ENCODE measurements around the gene TIMP2. TPM values are rescaled to one million over a fixed set of nuclear protein-coding genes. Genes with fewer than 3 reads are reported as not detected.

The TIMP2 gene
- polyA plus RNA-seq, 4 donors: 141 to 719 (median 191) TPM

GRCh38 chr17:78821961-78822360 is 103.2 kb downstream of the TIMP2 start:
- no peak for DNase-seq (ENCODE audit: low read depth in 4 of 4, low spot score in 3 of 4)

- no peak for DNase-seq (ENCODE audit: low read depth in 4 of 4, low spot score in 3 of 4)
Measured at GRCh38 chr17:78820841-78821240, 104.3 kb downstream of the TIMP2 start.

- no peak for DNase-seq (ENCODE audit: low read depth in 4 of 4, low spot score in 3 of 4)
Measured at GRCh38 chr17:78819806-78820792, 105.1 kb downstream of the TIMP2 start.

- DNase-seq (ENCODE audit: low read depth in 4 of 4, low spot score in 3 of 4): no peak
Measured at GRCh38 chr17:78819402-78819801, 105.8 kb downstream of the TIMP2 start.

GRCh38 chr17:78818932-78819331 is 106.3 kb downstream of the TIMP2 start:
- no peak for DNase-seq (ENCODE audit: low read depth in 4 of 4, low spot score in 3 of 4)

DNA sequence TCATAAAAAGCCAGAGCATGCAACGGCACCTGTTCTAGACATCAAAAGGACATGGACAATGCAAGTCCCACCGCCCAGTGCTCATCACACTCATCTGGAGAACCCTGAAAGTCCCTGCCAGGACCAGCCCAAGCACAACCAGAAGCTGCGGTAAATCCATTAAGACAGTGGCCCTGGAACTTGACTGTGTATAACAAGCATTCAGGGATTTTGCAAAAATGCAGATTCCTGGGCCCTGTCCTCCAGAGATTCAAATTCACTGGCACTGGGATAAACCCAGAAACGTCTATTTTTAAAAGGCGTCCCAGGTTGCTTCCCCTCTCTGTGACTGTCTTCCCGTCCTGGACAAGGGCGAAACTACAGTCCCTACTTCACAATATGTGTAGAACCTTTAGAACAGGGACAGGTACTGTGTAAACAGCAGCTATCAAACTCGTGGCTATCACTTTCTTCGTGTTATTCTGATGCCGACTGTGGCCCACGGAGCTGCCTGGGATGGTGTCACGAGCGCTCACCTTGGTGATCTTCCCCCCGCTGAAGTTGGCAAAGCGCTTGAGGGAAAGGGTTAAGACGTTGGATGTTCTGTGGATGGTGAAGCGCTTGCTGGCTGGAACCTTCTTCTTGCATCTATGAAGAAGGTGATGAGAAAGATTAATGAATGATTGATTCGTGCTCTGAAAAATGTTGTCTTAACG is 106.9 kb downstream of the TIMP2 start:
- no peak for DNase-seq (ENCODE audit: low read depth in 4 of 4, low spot score in 3 of 4)

GRCh38 chr17:78817123-78817522 is 108.1 kb downstream of the TIMP2 start:
- DNase-seq (ENCODE audit: low read depth in 4 of 4, low spot score in 3 of 4): no peak

DNA sequence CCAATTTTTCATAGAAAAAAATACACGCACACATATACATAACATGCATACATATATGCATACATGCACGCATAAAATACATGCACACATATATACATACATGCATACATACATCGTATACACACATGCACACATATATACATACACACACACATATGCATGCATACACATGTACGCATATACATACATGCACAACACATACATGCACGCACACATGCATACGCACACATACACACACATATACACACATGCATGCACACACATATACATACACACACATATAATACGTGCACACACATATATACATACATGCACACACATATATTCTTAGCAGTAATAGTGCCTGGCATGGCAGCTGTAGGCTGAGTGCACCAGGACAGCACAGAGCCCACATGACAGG is 109.5 kb downstream of the TIMP2 start:
- DNase-seq (ENCODE audit: low read depth in 4 of 4, low spot score in 3 of 4): no peak

DNA sequence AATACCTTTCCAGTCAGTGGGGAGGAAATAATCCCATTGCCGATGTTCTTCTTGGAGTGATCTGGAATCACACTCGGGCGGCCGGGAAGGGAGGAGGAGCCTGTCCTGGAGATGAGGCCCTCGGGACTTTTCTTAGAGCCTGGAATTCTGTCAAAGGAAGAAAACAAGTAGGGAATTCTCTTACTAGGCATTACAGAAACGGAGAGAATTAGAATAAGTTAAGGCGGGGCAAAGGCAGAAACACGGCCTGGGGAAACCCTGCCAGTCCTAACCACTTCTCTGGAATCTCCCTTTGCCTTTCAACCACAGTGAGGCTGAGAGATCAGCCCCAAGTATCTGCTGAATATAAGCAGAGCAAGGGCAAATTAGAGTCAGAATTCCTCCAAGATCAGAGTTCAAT is 112.3 kb downstream of the TIMP2 start:
- DNase-seq (ENCODE audit: low read depth in 4 of 4, low spot score in 3 of 4): no peak

DNA sequence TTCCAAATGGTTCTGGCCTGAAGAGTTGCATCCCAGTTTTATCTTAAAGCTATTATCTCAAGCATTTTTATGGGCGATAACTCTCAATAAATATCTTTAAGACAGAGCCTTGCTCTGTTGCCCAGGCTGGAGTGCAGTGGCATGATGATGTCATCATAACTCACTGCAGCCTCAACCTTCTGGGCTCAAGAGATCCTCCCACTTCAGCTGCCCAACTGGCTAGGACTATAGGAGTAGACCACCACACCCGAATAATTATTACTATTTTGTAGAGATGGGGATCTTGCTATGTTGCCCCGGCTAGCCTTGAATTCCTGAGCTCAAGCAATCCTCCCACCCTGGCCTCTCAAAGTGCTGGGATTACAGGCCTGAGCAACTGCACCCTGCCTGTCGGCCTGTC is 117.0 kb downstream of the TIMP2 start:
- no peak for DNase-seq (ENCODE audit: low read depth in 4 of 4, low spot score in 3 of 4)

DNA sequence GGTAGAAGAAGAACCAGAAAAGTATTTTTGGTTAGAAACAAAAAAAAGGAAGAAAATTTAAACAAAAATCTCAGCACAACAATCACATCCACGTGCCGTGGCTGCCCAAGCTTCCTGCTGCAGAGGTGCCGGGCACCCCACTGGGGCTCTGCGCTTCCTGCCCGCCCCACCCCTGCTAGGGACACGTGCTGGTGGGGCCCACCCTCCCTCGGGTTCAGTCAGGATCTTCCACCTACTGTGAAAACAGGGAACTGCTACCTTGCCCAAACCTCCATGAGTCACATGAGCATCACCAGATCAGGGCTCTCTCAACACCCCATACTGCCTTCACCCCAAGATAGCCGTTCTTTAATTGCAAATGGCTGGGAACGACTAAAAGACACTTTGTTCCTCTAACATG is 118.7 kb downstream of the TIMP2 start:
- DNase-seq (ENCODE audit: low read depth in 4 of 4, low spot score in 3 of 4): no peak

DNA sequence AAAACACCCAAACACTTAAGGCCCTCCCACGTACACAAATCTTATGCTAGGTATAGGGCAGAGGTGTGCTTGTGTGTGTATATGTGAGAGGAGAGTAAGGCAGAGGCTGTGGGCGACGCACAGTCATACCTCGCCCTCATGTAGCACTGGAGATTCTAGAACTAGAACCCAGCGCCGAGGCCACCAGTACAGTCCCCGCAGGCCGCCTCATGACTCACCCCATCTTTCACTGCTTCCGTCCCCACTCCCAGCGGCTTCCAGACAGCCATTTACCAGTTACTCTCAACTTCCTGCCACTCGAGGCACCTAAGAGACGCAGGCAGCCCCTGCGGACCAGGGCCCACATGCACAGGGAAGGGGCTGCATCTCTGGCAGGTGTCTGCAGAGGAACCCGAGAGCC is 119.9 kb downstream of the TIMP2 start:
- no peak for DNase-seq (ENCODE audit: low read depth in 4 of 4, low spot score in 3 of 4)

DNA sequence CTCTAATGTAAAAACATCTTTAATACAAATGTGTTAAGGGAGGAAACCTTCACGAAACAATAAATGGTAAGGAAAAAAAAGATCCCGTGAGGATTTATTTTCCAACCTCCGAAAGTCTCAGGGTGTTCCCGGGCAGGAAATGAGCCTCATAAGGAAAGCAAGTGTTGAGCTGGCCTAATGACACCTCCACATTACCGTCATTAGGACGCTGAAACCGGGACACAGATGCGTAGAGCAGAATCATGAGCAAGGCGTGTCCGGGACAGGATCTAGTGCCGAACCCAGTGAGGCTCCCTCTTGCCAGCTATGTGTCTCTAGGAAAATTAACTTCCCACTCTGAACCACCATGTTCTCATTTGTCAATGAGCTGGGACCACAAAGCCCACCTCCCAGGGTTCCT is 120.4 kb downstream of the TIMP2 start:
- DNase-seq (ENCODE audit: low read depth in 4 of 4, low spot score in 3 of 4): no peak

GRCh38 chr17:78803186-78803845 is 121.9 kb downstream of the TIMP2 start:
- DNase-seq (ENCODE audit: low read depth in 4 of 4, low spot score in 3 of 4): no peak

Other genes starting within 250 kb of the TIMP2 start
- 10 to 100 TPM; 20.4 to 25.6 (median 24.9) TPM for gene CYTH1, start 143.1 kb downstream of the TIMP2 start, polyA plus RNA-seq (ENCODE audit: insufficient read length in 4 of 4)
- 10 to 100 TPM; 33.6 to 51.6 (median 45.5) TPM for gene USP36, start 84.6 kb downstream of the TIMP2 start, polyA plus RNA-seq (ENCODE audit: insufficient read length in 4 of 4)
- gene CEP295NL, start 22.2 kb downstream of the TIMP2 start, polyA plus RNA-seq (ENCODE audit: insufficient read length in 4 of 4): under 1 TPM; 0.09 to 0.34 (median 0.13) TPM
- gene LGALS3BP, start 54.5 kb upstream of the TIMP2 start, polyA plus RNA-seq (ENCODE audit: insufficient read length in 4 of 4): 100 to 1,000 TPM; 102 to 228 (median 160) TPM
- 10 to 100 TPM; 40.0 to 55.6 (median 45.9) TPM for gene CANT1, start 84.4 kb upstream of the TIMP2 start, polyA plus RNA-seq (ENCODE audit: insufficient read length in 4 of 4)
- gene C1QTNF1, start 98.8 kb upstream of the TIMP2 start, polyA plus RNA-seq (ENCODE audit: insufficient read length in 4 of 4): 1 to 10 TPM; 2.7 to 9.4 (median 3.1) TPM
- gene ENGASE, start 149.4 kb upstream of the TIMP2 start, polyA plus RNA-seq (ENCODE audit: insufficient read length in 4 of 4): 10 to 100 TPM in 3 of 4 donors, 1 to 10 TPM in 1; 7.4 to 38.7 (median 21.5) TPM